ENCODE results near the gene TAS1R3. TPM values are rescaled to one million over a fixed set of nuclear protein-coding genes. Genes with fewer than 3 reads are reported as not detected.

The TAS1R3 gene
- total and polyA plus RNA-seq, 2 experiments from 2014 or later, result 0.14 TPM; not detected in 1

- TF ChIP-seq REST (IDR thresholded peaks at IDR 0.05; ENCODE audit: unreplicated experiment), result no peak
- no peak for TF ChIP-seq CREB1 (CRISPR knock-in tag; IDR thresholded peaks at IDR 0.05; ENCODE audit: low read depth)
- TF ChIP-seq ZNF331 (CRISPR knock-in tag; IDR thresholded peaks at IDR 0.05; ENCODE audit: low read depth), result no peak
- no peak for TF ChIP-seq EZH2 (IDR thresholded peaks at IDR 0.05; ENCODE audit: low read depth, unreplicated experiment)
- TF ChIP-seq NANOG (IDR thresholded peaks at IDR 0.05; ENCODE audit: borderline replicate concordance), result no peak
- no peak for TF ChIP-seq JUNB (IDR thresholded peaks at IDR 0.05; ENCODE audit: unreplicated experiment)
These were observed 9.1 kb downstream of the TAS1R3 start (continued) for GRCh38 chr1:1340185-1340584.

GRCh38 chr1:1340791-1341548, 9.9 kb downstream of the TAS1R3 start:
- Mint-ChIP-seq H3K27me3 (ENCODE audit: insufficient read depth, low read depth, poor library complexity) (peaks cover 6% of the 10 kb centered on the region), H3K9me3 (no peaks in the 10 kb centered on the region; the same call in 2 of the 3 replicates), H3K36me3 (ENCODE audit: low read depth) (peaks cover 18% of the 10 kb centered on the region), H3K27ac (no peak overlapping the region), H3K4me1 (no peaks in the 10 kb centered on the region; the same call in 2 of the 3 replicates), H3K4me3 (no peak overlapping the region)
- ATAC-seq, result no peak
- H2AFZ ChIP-seq, result no peak overlapping the region
- no peak overlapping the region for H3K27ac ChIP-seq (ENCODE audit: low read depth)
- H3K27me3 ChIP-seq (ENCODE audit: insufficient read depth), result no peaks in the 10 kb centered on the region
- no peaks in the 10 kb centered on the region for H3K4me1 ChIP-seq (ENCODE audit: insufficient read depth)
- peaks cover 9% of the 10 kb centered on the region for H3F3A ChIP-seq (replicated peaks; ENCODE audit: low read depth)
- no peak overlapping the region for H3K4me3 ChIP-seq
- DNase-seq (ENCODE audit: low spot score), result no peak
- no peak overlapping the region for H3K4me2 ChIP-seq
- H4K20me1 ChIP-seq (replicated peaks; ENCODE audit: insufficient read depth), result 0 out of 2 replicates have a peak, but pooled peaks cover 3% of the 10 kb centered on the region
- H3K9me2 ChIP-seq (ENCODE audit: insufficient read depth), result no peaks in the 10 kb centered on the region
- H3K36me3 ChIP-seq (ENCODE audit: insufficient read depth), result no peaks in the 10 kb centered on the region
- no peaks in the 10 kb centered on the region for H3K79me2 ChIP-seq (replicated peaks; ENCODE audit: insufficient read depth)
- TF ChIP-seq ZNF462 (CRISPR knock-in tag; IDR thresholded peaks at IDR 0.05) (no peak), STAT1 (IDR thresholded peaks at IDR 0.05; ENCODE audit: unreplicated experiment) (no peak), EZH2phosphoT487 (IDR thresholded peaks at IDR 0.05; ENCODE audit: unreplicated experiment) (no peak), ZNF331 (CRISPR knock-in tag; IDR thresholded peaks at IDR 0.05; ENCODE audit: low read depth) (no peak)
- TF ChIP-seq, protein P1, sequence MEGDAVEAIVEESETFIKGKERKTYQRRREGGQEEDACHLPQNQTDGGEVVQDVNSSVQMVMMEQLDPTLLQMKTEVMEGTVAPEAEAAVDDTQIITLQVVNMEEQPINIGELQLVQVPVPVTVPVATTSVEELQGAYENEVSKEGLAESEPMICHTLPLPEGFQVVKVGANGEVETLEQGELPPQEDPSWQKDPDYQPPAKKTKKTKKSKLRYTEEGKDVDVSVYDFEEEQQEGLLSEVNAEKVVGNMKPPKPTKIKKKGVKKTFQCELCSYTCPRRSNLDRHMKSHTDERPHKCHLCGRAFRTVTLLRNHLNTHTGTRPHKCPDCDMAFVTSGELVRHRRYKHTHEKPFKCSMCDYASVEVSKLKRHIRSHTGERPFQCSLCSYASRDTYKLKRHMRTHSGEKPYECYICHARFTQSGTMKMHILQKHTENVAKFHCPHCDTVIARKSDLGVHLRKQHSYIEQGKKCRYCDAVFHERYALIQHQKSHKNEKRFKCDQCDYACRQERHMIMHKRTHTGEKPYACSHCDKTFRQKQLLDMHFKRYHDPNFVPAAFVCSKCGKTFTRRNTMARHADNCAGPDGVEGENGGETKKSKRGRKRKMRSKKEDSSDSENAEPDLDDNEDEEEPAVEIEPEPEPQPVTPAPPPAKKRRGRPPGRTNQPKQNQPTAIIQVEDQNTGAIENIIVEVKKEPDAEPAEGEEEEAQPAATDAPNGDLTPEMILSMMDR (conservative IDR thresholded peaks at IDR 0.05; ENCODE audit: low read depth in 2 of 2), result no peak
